ENCODE measurements around the gene COMMD9. TPM values are rescaled to one million over a fixed set of nuclear protein-coding genes. Genes with fewer than 3 reads are reported as not detected.

Gene COMMD9
- polyA plus RNA-seq, 3 donors = 89.5 to 96.2 (median 90.7) TPM

DNA sequence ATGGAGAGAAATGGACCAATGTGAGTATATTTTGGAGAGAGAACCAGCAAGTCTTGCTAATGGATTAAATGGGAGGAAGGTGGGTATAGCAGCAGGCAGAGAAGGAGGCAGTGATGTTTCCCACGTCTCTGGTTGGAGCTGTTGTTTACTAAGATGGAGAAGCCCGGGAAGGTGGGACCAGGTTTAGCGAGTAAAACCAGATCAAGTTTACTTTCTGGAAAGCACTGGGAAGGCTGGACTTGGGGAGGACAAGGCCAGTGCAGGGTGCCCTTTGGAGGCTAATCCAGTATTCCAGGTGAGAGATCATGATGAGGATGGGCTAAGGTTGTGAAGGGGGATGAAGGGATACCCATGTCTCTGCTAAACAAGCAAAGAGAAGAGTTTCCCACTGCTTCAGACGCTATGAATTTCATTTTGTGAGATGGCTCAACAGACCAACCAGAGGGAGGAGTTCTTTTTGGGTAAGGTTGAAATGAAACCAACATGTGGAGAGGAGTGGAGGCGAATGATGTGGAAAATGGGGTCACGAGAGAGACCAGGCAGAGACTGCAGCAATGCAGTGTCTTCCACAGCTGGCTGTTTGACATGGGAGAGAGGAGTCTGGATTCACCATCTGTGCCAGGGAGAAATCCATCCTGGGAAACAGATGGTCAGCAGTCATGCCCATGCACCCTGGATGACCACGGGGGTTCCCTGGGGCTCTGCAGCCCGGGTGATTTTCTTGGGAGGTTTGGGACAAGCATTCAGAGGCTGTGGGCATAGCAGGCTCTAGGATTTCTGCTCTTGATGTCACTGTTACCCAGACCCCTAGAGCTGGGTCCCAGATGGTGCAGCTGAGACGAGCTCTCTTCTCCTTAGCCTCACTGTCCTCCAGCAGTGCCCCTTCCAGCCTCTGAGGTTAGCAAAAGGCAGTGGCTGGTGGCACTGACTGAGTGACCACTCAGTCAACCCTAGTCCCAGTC is 24.9 kb downstream of the COMMD9 start:
- DNase-seq = no peak

DNA sequence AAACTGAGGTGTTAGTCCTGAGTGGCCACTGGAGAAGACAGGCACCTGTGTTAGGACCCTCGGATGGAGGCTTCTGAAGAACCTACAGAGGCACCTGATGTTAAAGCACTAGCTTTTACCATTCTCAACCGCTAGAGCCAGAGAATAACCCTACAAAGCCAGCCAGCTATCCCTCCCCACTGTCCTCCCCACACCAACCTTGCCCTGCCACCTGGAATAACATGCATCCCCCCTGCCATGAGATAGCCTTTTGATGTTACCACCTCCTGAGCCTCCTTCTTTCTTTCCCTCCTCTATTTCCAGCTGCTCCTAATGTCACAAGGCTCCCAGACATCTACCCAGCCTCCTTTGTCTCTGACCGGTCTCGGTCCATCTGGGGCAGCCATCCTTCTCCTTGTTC is 28.1 kb downstream of the COMMD9 start:
- DNase-seq = no peak

DNA sequence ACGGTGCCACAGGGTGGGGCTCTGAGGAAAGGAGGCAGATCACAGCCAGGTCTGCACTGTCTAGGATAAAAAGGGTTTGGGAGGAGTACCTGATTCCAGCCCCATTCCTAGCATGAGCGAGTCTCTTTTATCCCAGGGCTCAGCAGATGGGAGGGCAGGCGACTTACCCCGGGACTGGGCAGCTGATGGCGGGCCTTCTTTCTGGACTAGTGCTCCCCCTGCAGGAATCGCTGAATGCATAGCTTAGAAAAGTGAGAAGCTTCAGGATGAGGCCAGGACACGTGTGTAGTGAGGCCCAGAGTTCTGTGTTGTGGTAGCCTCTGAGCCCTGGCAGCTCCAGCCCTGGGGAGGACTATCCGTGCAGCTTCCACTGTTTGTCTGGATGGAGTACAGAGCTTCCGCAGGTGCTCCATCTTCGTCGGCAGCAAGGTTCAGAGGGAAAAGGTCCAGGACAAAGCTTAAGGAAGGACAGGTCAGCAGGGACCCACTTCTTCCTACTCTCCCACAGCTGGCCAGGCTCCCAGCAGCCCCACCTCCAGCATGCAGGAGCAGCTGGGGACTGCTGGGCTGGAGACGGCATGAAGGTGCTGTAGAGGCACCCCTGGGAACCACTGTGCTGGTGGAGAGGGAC is 30.4 kb downstream of the COMMD9 start:
- peak; percentile 60 for DNase-seq

DNA sequence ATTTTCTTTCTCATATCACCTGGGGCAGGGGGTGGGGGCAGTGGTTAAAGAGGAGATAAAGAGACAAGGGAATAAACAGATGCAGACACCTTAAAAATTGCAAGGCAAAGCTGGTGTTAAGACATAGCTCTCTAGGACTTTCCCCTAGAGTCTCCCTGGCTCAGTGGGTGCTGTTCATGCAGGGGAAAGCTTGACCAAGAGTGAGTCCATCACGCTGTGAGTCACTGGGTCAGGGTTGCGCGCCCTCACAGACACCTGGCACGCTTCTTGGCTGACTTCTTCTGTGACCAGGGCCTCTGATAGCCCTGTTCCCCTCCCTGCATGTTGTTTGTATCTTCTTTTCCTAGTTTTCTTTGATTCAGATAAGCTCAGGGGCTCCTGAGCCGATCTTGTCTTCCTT is 31.9 kb downstream of the COMMD9 start:
- no peak for DNase-seq

DNA sequence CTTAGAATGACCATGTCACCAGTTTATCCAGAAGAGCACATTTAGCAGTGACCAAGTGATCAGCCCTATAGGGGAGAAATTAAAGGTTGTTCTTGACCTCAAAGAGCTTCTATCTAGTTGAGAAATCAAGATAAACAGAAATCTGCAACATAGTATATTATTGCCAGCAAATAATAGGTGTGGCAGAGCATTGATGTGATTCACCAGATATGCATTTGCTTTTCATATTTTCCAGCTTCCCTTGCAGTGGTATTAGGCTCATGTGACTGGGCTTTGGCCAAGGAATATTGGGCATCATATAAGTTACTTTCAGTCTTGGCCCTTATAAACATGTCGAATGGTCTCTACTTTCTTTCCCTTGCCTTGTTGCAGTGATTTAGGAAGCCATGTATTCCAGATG is 34.5 kb downstream of the COMMD9 start:
- no peak for DNase-seq

DNA sequence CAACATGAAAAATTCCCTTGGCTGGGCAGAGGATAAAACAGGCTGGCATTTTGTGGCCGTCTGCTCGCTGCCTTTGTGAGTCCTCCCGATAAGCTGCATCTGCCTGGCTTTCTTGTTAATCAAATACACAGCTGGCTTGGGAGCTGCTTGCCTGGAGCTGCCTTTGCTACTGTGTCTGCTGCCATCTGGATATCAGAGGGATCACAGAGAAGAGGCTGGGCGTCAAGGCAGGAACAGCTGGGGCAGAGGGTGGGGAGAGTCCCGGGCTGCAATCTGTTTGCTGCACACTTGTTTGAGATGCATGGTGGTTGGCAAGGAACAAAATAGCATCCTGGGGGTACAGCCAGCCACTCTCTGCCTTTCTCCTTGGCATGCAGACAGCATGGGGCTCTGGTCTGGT is 36.0 kb downstream of the COMMD9 start:
- DNase-seq = no peak

DNA sequence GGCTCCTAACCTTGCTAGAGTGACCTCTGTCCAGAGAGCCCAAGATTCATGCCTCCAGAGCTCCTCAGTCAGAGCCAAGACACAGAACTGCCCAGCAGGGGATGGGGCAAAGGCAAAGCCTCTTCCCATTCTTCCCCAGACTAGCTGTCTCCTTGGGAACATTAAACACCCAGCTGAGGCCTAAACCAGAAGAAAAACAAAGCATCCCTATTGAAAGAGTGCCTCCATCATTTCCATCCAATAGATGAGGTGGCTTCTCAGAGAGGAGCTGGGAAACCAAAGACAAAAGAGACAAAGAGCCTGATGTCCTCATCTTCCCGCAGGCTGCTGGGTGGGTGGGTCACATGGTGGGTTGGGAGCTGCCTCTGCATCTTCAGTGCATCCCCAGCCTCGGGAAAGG is 37.4 kb downstream of the COMMD9 start:
- DNase-seq = no peak

DNA sequence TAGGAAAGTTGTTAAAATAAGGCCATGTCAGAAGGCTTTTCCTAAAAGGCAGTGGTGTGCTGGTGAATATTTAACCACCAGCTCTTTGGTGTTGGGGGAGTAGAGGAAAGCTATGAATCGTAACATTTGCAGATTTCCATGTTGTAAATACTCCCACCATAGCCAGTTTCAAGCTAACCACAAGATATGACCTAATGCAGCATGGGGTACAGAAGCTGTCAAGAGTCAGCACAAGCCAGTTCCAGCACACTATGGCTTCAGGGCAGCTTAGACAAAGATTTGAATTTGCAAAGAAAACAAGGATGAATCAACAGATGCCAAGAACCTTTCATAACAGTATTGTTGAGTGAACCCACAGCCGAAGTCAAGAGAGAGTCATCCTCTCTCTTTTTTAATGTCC is 40.0 kb downstream of the COMMD9 start:
- DNase-seq = no peak

DNA sequence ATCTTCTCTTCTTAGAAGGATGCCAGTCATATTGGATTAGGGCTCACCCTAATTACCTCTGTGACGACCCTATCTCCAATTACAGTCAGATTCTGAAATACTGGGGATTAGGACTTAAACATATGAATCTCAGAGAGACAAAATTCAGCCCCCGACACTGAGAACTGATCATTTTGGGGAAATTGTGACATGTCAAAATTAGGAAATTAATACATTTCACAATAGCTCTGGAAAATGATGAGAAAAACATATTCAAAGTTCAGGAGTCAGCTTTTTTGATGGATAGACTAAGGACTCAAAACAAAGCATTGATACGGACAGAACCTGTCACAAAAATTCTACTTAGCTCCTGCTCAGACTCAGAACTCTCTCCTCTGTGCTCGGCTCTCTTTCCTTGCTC is 40.8 kb downstream of the COMMD9 start:
- DNase-seq = no peak

DNA sequence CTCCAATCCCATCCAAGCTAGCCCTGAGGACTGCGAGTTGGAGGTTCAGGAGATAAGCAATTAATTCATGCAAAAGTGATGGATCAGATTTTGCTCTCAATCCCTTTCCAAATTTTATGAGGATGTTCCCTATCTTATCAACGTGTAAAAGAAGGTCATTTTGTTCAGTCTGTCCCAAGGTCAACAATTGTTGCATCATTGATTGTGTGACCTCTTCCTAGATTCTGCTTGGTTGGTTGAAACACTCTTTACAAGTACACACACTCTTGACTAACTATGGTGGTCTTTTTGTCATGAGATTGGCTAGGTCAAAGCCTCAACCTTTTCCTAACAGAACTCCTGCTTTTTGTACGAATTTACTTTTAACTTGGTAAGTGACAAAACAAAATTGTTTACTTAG is 41.7 kb downstream of the COMMD9 start:
- no peak for DNase-seq

DNA sequence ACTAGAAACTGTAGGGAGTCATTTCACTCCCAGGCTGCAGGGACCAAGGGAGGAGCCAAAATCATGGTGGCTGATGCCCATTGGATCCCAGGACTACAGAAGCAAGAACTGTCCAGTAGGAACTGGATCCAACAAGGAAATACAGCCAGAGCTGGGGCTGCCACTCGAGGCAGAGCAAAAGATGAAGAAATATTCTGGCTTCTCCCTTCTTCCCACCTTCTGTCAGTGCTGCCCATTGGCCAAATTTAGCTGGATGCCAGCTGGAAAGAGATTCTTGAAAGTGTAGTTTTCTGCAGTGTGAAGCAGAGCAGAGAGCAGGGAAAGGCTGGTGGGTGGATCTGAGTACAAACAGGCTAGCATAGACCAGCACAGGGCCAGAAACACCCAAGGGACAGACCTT is 45.6 kb downstream of the COMMD9 start:
- no peak for DNase-seq

DNA sequence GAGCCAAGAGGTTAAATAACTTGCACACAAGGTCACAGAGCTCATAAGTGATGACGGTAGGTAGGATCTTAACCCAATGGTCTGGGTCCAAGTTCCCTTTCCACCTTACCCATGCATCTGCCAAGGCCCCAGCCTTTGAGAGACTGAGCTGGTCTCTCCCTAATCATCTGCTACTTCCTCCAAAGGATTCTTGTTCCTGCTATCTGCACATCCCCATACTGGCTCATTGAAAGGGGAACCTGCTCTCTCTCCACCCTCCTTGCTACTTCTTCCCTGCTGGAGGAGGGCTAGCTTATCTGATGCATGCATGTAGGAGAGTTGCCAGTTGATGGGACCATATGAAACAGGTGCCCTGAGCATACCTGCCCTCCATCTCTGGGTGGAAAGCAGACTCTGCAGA is 47.7 kb downstream of the COMMD9 start:
- DNase-seq = no peak

DNA sequence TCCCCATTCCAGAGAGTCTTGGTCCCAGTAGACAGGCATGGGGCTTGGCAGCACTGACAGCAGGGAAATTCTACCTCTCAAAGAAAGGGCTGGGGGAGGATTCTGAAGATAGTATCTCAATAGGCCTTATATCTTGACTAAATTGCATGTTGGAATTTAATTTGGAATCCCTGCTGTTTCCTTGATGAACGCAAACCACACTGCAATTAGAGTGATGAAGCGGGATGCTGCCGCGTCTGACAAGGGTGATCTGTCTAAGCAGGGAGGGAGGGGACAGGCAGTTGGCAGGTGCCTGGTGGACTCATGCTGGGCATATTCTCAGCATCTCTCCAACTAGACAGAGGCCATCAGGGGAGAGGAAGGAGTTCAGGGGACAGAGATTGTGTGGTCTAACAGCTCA is 48.4 kb downstream of the COMMD9 start:
- DNase-seq = no peak

DNA sequence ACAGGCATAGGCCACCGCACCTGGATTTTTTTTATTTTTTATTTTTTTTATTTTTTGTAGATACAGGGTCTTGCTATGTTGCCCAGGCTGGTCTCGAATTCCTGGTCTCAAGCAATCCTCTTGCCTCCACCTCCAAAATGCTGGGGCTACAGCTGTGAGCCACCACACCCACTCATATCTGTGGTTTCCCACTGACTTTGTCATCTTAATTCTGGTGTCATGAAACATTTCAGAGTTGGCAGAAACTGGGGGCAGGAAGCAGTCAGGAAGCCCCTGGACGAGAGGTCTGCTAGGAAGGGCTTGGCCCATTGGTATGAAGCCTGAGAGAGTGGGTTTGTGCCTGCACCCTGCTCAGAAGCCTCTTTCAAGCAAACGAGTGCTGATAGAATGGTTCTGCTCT is 49.1 kb downstream of the COMMD9 start:
- no peak for DNase-seq

DNA sequence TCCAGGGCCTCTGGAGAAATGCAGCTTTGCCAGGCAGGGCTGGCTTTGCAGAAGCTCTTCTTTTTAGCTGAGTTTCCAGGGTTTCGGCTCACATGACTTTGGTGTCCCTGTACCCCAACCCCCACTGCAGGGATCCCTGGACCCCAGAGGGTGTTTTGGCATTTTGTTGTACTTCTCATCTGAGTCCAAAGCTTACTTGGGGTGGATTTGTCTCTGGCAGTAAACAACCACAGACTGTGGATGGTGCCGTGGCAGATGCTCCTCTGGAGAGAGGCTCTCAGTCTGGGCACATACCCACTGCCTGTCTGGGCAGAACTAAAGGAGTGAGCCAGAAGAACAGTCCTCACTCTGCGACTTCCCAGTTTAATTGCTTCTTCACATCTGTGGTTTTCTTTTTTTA is 49.6 kb downstream of the COMMD9 start:
- no peak for DNase-seq

DNA sequence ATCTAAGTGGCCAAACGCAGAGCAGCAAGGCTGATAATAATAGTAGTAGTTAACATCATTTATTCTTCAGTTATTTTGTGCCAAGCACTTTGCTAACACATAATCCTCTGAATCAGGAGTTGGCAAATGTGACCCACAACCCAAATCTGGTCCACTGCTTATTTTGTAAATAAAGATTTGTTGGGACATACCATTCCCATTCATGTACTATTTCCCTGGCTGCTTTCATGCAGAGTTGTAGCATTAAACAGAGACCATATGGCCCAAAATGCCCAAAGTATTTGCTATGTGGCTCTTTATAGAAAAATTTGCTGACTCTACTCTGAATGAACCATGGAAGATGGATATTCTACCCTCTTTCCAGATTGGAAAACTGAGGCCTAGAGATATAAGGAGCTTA is 50.3 kb downstream of the COMMD9 start:
- DNase-seq = no peak

DNA sequence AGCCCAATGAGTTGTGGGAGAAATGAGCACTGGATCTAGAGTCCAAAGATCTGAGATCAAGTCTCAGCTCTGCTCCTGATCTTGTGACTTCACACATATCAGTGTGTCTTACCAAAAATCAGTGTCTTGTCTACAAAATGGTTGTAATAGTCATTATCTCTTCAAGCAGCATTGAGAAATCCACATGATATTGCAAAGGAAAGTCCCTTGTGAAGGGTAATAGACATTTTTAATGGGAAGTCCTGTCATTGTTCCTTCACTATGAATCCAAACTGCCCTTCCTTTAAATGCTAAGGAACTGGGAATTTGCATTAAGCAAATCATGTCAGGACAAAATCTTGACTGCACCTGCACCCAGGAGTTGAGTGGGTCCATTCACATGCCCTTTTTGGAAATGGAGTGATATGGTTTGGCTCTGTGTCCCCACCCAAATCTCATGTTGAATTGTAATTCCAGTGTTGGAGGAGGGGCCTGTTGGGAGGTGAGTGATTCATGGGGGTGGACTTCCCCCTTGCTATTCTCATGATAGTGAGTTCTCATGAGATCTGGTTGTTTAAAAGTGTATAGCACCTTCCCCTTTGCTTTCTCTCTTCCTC is 51.1 kb downstream of the COMMD9 start:
- DNase-seq = no peak

DNA sequence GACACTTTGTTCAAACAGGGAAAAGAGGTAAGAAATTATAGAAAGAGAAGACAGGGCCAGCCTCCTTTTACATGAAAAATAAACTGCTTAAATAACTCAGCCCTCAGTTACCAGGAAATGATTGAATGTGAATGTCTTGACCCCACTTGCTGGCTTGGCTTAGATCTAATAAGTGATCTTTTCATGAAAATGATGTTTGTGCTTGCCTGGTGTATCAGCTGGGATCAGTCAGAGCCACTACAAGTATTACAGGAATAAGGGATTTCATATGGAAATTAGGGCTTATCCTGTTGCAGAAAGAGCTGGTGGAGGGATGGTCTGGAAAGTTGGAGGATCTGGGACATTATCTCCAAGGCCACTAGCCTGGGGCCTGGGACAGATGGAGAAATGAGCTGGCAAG is 51.8 kb downstream of the COMMD9 start:
- no peak for DNase-seq

DNA sequence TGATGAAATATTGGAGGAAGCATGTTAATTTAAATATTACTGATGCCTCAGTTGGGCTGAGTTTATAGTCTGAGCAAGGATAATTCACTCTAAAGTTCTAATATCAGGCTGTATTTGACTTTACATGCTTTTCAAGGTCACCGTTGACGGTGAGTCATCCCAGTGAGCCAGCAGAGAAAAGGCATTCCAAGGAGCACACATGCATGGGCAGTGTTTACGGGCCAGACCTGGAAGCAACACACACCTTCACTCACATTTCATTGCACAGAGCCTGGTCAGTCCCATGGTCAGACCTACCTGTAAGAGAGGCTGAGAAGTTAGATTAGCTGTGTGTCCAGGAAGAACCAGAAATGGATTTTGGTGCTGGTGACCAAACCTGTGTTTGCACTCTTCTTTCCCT is 53.5 kb downstream of the COMMD9 start:
- DNase-seq = no peak

DNA sequence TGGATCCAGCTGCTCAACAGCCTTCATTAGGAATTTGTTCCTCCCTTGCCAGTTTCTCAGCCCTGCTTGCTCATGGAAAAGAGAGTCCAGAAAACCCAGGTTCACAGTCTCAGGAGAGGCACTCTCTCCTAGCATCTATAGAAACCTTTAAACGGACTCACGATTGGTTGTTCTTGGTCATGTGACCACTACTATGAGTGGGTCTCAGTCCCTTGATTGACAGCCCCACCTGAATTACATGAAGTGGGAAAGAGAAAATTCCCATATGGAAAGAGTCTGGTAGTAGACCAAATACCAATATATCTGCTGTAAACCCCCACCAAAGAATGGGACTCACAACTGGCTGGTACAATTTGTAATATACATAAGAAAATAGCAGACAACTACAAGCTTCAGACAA is 54.4 kb downstream of the COMMD9 start:
- DNase-seq = no peak

DNA sequence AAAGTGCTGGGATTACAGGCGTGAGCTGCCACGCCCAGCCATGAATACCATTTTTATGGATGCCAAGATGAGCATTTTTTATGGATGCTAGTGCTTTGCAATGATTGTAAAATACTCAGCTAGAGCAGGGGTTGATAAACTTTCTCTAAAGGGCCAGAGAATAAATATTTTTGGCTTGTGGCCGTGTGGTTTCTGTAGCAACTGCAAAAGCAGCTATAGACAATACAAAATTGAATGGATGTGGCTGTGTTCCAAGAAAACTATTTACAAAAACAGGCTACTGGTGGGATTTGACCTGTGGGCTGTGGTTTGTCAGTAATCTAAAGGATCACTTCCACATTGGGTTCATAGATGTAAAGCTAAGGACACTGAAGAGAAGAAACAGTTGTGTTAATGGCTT is 56.0 kb downstream of the COMMD9 start:
- peak; percentile 82 for DNase-seq

DNA sequence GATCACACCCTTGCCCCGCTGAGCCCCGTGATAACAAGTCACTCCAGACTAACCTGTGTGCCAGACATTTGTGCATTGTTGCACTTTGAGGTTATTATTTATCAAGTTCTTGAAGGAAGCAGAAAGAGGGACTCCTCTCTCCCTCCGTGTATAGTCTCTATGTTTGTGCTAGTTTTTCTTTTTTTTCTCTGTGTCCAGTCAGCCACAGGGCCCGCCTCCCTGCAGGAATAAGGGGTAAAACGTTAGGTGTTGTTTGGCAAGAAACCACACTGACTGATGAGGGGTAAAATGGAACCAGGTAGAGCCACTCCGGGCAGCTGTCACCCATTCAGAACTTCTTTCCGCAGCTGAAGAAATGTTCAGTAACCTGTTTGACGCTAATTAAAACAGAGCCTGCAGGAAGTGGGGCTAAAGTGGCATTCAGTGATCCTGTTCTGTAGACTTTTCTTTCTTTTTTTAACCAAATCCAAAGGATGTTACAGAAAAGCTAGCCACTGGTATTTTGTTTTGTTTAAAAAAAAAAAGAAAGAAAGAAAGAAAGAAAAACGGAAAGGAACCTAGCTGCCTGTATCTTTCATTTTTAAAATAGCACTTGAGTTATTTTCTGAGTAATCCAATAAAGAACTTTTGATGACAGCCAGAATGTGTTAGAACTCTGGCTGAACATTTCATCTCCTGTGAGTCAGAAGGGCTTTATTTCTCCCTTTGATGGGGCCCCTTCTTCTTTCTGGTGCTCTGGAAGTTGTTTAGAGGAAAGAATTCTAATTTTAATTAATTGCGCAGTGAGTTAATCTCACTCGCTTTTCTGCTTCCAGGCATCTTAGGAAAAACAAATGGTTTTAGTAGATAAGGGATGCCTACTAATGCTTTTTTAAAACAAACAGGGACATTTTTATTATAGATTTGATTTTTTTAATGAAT is 58.2 kb downstream of the COMMD9 start:
- peak; percentile 75 for DNase-seq
